HepG2 (cell line): Measurements from ENCODE around the gene RASGRP1.

ENCODE experiments used
- ARNT ChIP-seq: fragments of 450-650 bp; IDR thresholded peaks from 2 replicates; pipeline ENCODE4 v1.6.1; 2017
- CTCF ChIP-seq: sonication (generic); formaldehyde crosslinking; IDR thresholded peaks from 2 replicates; pipeline ENCODE4 v1.5.0; 2020; ENCODE audit warnings: mild to moderate bottlenecking, missing genetic modification reagents, moderate library complexity
- RFX3 ChIP-seq: IDR thresholded peaks from 2 replicates; pipeline ENCODE4 v1.6.1; 2016; ENCODE audit warnings: missing biosample characterization, missing genetic modification reagents
- SRSF1 ChIP-seq: fragments of 200-400 bp; formaldehyde crosslinking; optimal IDR thresholded peaks from 2 replicates; pipeline ENCODE3; 2017; ENCODE audit warnings: mild to moderate bottlenecking, low read depth, low read length, moderate library complexity
- THAP7 ChIP-seq: sonication (generic); formaldehyde crosslinking; IDR thresholded peaks from 2 replicates; pipeline ENCODE4 v1.8.1; 2023; ENCODE audit warnings: mild to moderate bottlenecking, missing genetic modification reagents
- U2AF1 ChIP-seq: fragments of 200-400 bp; formaldehyde crosslinking; optimal IDR thresholded peaks from 2 replicates; pipeline ENCODE3; 2017; ENCODE audit warnings: mild to moderate bottlenecking, low read depth, low read length
- XRCC5 ChIP-seq: fragments of 200-400 bp; formaldehyde crosslinking; optimal IDR thresholded peaks from 2 replicates; pipeline ENCODE3; 2017; ENCODE audit warnings: mild to moderate bottlenecking, low read length
- YY1 ChIP-seq: IDR thresholded peaks from 2 replicates; pipeline ENCODE4 v1.6.1; 2011; ENCODE audit warnings: low read length, low read depth, moderate library complexity, mild to moderate bottlenecking; ENCODE audit not compliant: insufficient read depth, insufficient replicate concordance
- ZBTB40 ChIP-seq, 2 experiments: fragments of 450-650 bp in 1 of 2; sonication (generic) in 1 of 2; formaldehyde crosslinking in 1 of 2; IDR thresholded peaks; 2 replicates each; pipeline versions ENCODE4 v1.6.1 to v1.8.0; 2016 to 2022; ENCODE audit warnings: antibody characterized with exemption in 1 of 2, mild to moderate bottlenecking in 1 of 2, missing genetic modification reagents in 1 of 2
- ZFX ChIP-seq: sonication (generic); formaldehyde crosslinking; IDR thresholded peaks from 2 replicates; pipeline ENCODE4 v1.4.0; 2020; ENCODE audit warnings: mild to moderate bottlenecking, low read depth, missing genetic modification reagents, moderate library complexity
- ZNF350 ChIP-seq: sonication (generic); formaldehyde crosslinking; IDR thresholded peaks from 2 replicates; pipeline ENCODE4 v1.4.0; 2020; ENCODE audit warnings: mild to moderate bottlenecking, low read depth, missing genetic modification reagents, borderline replicate concordance

GRCh38 chr15:38557921-38558320 lies 6.7 kb downstream of the RASGRP1 start:
- TF ChIP-seq THAP7, result no peak
- no peak for TF ChIP-seq ZBTB40 (IDR thresholded peaks at IDR 0.05)
- TF ChIP-seq ZBTB40 (CRISPR knock-in tag; IDR thresholded peaks at IDR 0.05), result no peak
- TF ChIP-seq CTCF (CRISPR knock-in tag), result no peak
- TF ChIP-seq XRCC5, result no peak
- no peak for TF ChIP-seq ARNT
- TF ChIP-seq ZFX (CRISPR knock-in tag), result no peak
- TF ChIP-seq ZNF350 (CRISPR knock-in tag), result no peak
- TF ChIP-seq U2AF1, result no peak
- TF ChIP-seq SRSF1, result no peak
- TF ChIP-seq RFX3 (CRISPR knock-in tag), result no peak
- no peak for TF ChIP-seq YY1
